Cardiac ventricle fibroblast (primary cell): ENCODE data around the gene OR8B2. TPM values are rescaled to one million over a fixed set of nuclear protein-coding genes. Genes with fewer than 3 reads are reported as not detected.

Experiments used
- total RNA-seq: library from RNA; depleted of rRNA; stranded (reverse); fragments of >200 nt; gene quantifications from 2 replicates; pipeline ENCODE4 v1.2.3, GENCODE V29; 2015

OR8B2 gene, protein sequence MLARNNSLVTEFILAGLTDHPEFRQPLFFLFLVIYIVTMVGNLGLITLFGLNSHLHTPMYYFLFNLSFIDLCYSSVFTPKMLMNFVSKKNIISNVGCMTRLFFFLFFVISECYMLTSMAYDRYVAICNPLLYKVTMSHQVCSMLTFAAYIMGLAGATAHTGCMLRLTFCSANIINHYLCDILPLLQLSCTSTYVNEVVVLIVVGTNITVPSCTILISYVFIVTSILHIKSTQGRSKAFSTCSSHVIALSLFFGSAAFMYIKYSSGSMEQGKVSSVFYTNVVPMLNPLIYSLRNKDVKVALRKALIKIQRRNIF
- not detected in 2 replicates for total RNA-seq

DNA sequence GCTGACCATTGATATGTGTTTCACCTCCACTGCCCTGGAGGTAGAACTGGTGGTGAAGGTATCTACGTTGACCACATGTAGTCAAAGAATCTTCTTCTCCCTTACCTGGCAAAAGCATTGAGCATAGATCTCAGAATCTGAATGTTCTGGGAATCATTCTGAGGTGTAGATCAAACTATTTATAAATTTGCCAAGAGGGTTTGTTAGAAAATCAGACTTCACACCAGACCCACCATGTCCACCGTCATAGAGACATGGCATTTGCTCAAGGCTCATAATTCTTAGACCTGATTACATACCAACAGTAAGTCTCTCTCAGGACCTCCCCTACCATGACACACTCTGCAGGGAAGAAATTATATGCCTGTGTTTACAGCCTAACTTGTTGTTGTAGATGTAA is at the start of gene OR8B2:
Gene OR8B2 (minus strand): TSS at position 101 of the 400 bp plus-strand sequence. CDS start 1,156 bp downstream, outside the sequence.

GRCh38 chr11:124424384-124424921 is 40.2 kb upstream of the OR8B2 start, which contains the start of gene OR8B4:
OR8B4 (minus strand) TSS chr11:124424871; CDS start chr11:124424871, 0 bp downstream.

DNA sequence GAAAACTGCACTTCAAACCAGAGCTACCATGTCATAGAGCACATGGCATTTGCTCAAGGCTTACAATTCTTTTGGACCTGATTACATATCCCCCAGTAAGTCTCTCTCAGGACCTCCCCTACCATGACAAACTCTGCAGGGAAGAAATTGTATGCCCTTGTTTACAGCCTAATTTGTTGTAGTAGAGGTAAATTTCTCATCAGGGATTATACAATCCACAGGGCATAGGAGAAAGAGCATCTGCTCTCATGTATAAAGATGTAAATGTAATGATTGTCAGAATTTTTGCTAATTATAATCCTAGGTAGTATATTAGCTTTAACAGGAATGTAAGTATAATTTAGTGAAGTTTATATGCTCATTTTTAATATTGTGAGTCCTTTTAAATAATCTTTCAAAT is 14.6 kb upstream of the OR8B2 start, which contains the start of gene OR8B3:
Gene OR8B3 (minus strand): TSS at position 101 of the 400 bp plus-strand sequence. CDS start 1,673 bp downstream, outside the sequence.

Other genes with a start within 250 kb of the OR8B2 start
- gene OR10D3, start 201.2 kb downstream of the OR8B2 start, total RNA-seq = not detected in 2 replicates
- gene OR8G1, start 143.4 kb downstream of the OR8B2 start, total RNA-seq = not detected in 2 replicates
- not detected in 2 replicates for gene OR8G5, start 128.1 kb downstream of the OR8B2 start, total RNA-seq
- gene OR8D1, start 70.5 kb downstream of the OR8B2 start, total RNA-seq = not detected in 2 replicates
- not detected in 2 replicates for gene OR8D2, start 64.3 kb downstream of the OR8B2 start, total RNA-seq
- not detected in 2 replicates for gene OR8B3, start 14.5 kb upstream of the OR8B2 start, total RNA-seq
- not detected in 2 replicates for gene OR8B4, start 40.4 kb upstream of the OR8B2 start, total RNA-seq
- gene OR8B8, start 61.2 kb upstream of the OR8B2 start, total RNA-seq = not detected in 2 replicates
- not detected in 2 replicates for gene OR8B12, start 159.2 kb upstream of the OR8B2 start, total RNA-seq
- not detected in 2 replicates for gene OR8A1, start 185.5 kb upstream of the OR8B2 start, total RNA-seq
- gene PANX3, start 226.9 kb upstream of the OR8B2 start, total RNA-seq = not detected in 2 replicates
- gene TBRG1, start 238.4 kb upstream of the OR8B2 start, total RNA-seq = 18.7 and 22.3 TPM in 2 replicates